ENCODE data around the gene PEDS1.

The PEDS1 gene

GRCh38 chr20:50190251-50191064, 36.9 kb upstream of the PEDS1 start, which contains the start of gene CEBPB (continued):
- TF ChIP-seq ZBTB10 (tag by site-specific recombination; IDR thresholded peaks at IDR 0.05), result 0 out of 2 replicates have a peak, but pooled peaks have one; percentile 58
- no peak for TF ChIP-seq ZBTB11 (tag by site-specific recombination; conservative IDR thresholded peaks at IDR 0.05; ENCODE audit: low read depth)
- no peak for TF ChIP-seq MYNN (tag by site-specific recombination; IDR thresholded peaks at IDR 0.05; ENCODE audit: borderline replicate concordance)
- no peak for TF ChIP-seq ZFP3 (tag by site-specific recombination; IDR thresholded peaks at IDR 0.05; ENCODE audit: low read depth)
- TF ChIP-seq ZBTB1 (tag by site-specific recombination; IDR thresholded peaks at IDR 0.05), result no peak
- TF ChIP-seq ZNF416 (tag by site-specific recombination; IDR thresholded peaks at IDR 0.05), result no peak
- peak; percentile 77; the same call in 1 of the 2 replicates for TF ChIP-seq ZBTB7A (tag by site-specific recombination; IDR thresholded peaks at IDR 0.05; ENCODE audit: low read depth)
- no peak for TF ChIP-seq ZNF791 (tag by site-specific recombination; IDR thresholded peaks at IDR 0.05)
- TF ChIP-seq FEZF1 (tag by site-specific recombination; IDR thresholded peaks at IDR 0.05), result no peak
- TF ChIP-seq ZNF660 (tag by site-specific recombination; IDR thresholded peaks at IDR 0.05), result peak; percentile 37; the same call in 1 of the 2 replicates
- peak; percentile 75 for TF ChIP-seq ZBTB8A (tag by site-specific recombination; IDR thresholded peaks at IDR 0.05)
- no peak for TF ChIP-seq PRDM6 (tag by site-specific recombination; IDR thresholded peaks at IDR 0.05)
- TF ChIP-seq ZNF280C (tag by site-specific recombination; IDR thresholded peaks at IDR 0.05), result no peak
- TF ChIP-seq ZNF114 (tag by site-specific recombination; IDR thresholded peaks at IDR 0.05), result no peak
- peak; percentile 71 for TF ChIP-seq EGR2 (tag by site-specific recombination; IDR thresholded peaks at IDR 0.05; ENCODE audit: low read depth)
- TF ChIP-seq ZNF792 (tag by site-specific recombination; IDR thresholded peaks at IDR 0.05), result no peak
- TF ChIP-seq ZNF600 (tag by site-specific recombination; IDR thresholded peaks at IDR 0.05), result no peak
- TF ChIP-seq ZNF354C (tag by site-specific recombination; IDR thresholded peaks at IDR 0.05; ENCODE audit: borderline replicate concordance, low read depth), result no peak
- TF ChIP-seq ZNF670 (tag by site-specific recombination; IDR thresholded peaks at IDR 0.05; ENCODE audit: low read depth), result no peak
- TF ChIP-seq KLF16 (tag by site-specific recombination; IDR thresholded peaks at IDR 0.05), result peak; percentile 32; the same call in 1 of the 2 replicates
- no peak for TF ChIP-seq ZNF174 (tag by site-specific recombination; IDR thresholded peaks at IDR 0.05)
- TF ChIP-seq KLF10 (tag by site-specific recombination; IDR thresholded peaks at IDR 0.05), result peak; percentile 94
- 0 out of 2 replicates have a peak, but pooled peaks have one; percentile 13 for TF ChIP-seq ZNF184 (tag by site-specific recombination; IDR thresholded peaks at IDR 0.05)
- TF ChIP-seq KLF1 (tag by site-specific recombination; IDR thresholded peaks at IDR 0.05), result no peak
- TF ChIP-seq ZNF561 (tag by site-specific recombination; IDR thresholded peaks at IDR 0.05; ENCODE audit: borderline replicate concordance), result peak; percentile 75
- no peak; the same call in 1 of the 2 replicates for TF ChIP-seq GLIS1 (tag by site-specific recombination; IDR thresholded peaks at IDR 0.05)
- peak; percentile 56; the same call in 1 of the 2 replicates for TF ChIP-seq ZBTB44 (tag by site-specific recombination; IDR thresholded peaks at IDR 0.05)
